H9 (cell line): ENCODE results near the gene RBM8A. TPM values are rescaled to one million over a fixed set of nuclear protein-coding genes. Genes with fewer than 3 reads are reported as not detected.

Source experiments
- DNase-seq: peaks from one replicate; pipeline ENCODE4 v3.0.0-alpha.2; 2017
- H2AFZ ChIP-seq: one replicate; pipeline ENCODE4 v1.6.1; 2013; ENCODE audit warnings: mild to moderate bottlenecking, low read length, control low read depth, moderate library complexity
- H2AK5ac ChIP-seq: 2 replicates; pipeline ENCODE4 v1.6.1; 2013; ENCODE audit warnings: low read length, control low read depth, mixed read lengths; ENCODE audit not compliant: insufficient read length
- H2BK120ac ChIP-seq: one replicate; pipeline ENCODE4 v1.6.1; 2013; ENCODE audit warnings: low read depth, mild to moderate bottlenecking, low read length, control low read depth, inconsistent platforms; ENCODE audit not compliant: poor library complexity, severe bottlenecking
- H2BK12ac ChIP-seq: 2 replicates; pipeline ENCODE4 v1.6.1; 2013; ENCODE audit warnings: low read length, control low read depth, mixed read lengths, low read depth; ENCODE audit not compliant: insufficient read length
- H2BK15ac ChIP-seq: 2 replicates; pipeline ENCODE4 v1.6.1; 2013; ENCODE audit warnings: low read depth, low read length, control low read depth
- H2BK20ac ChIP-seq: one replicate; pipeline ENCODE4 v1.6.1; 2013; ENCODE audit warnings: low read depth, mild to moderate bottlenecking, low read length, control low read depth, inconsistent platforms; ENCODE audit not compliant: poor library complexity, severe bottlenecking
- H2BK5ac ChIP-seq: 2 replicates; pipeline ENCODE4 v1.6.1; 2013; ENCODE audit warnings: low read length, control low read depth, mixed read lengths; ENCODE audit not compliant: insufficient read length
- H3K14ac ChIP-seq: 2 replicates; pipeline ENCODE4 v1.6.1; 2013; ENCODE audit warnings: low read length, control low read depth; ENCODE audit not compliant: insufficient read depth
- H3K18ac ChIP-seq: 2 replicates; pipeline ENCODE4 v1.6.1; 2013; ENCODE audit warnings: low read depth, mild to moderate bottlenecking, mixed read lengths, low read length, control low read depth; ENCODE audit not compliant: insufficient read length
- H3K23ac ChIP-seq: 2 replicates; pipeline ENCODE4 v1.6.1; 2013; ENCODE audit warnings: low read length, control low read depth, mixed read lengths, low read depth; ENCODE audit not compliant: insufficient read length
- H3K23me2 ChIP-seq: 2 replicates; pipeline ENCODE4 v1.6.1; 2013; ENCODE audit warnings: low read depth, mild to moderate bottlenecking, mixed read lengths, low read length, control low read depth; ENCODE audit not compliant: insufficient read length, poor library complexity, severe bottlenecking
- H3K27ac ChIP-seq: 2 replicates; pipeline ENCODE4 v1.5.1; 2013; ENCODE audit warnings: low read length, control low read depth, mixed read lengths, low read depth; ENCODE audit not compliant: insufficient read length
- H3K27me3 ChIP-seq: 2 replicates; pipeline ENCODE4 v1.6.1; 2013; ENCODE audit warnings: low read length, control low read depth, inconsistent platforms; ENCODE audit not compliant: insufficient read depth
- H3K4ac ChIP-seq: 2 replicates; pipeline ENCODE4 v1.6.1; 2013; ENCODE audit warnings: low read depth, mild to moderate bottlenecking, control low read depth, inconsistent platforms, low read length, moderate library complexity
- H3K4me1 ChIP-seq: 2 replicates; pipeline ENCODE4 v1.6.1; 2013; ENCODE audit warnings: low read length, control low read depth, inconsistent platforms; ENCODE audit not compliant: insufficient read depth
- H3K4me2 ChIP-seq: 2 replicates; pipeline ENCODE4 v1.6.1; 2013; ENCODE audit warnings: low read length, control low read depth, mixed read lengths; ENCODE audit not compliant: insufficient read length, insufficient read depth
- H3K56ac ChIP-seq: 2 replicates; pipeline ENCODE4 v1.6.1; 2013; ENCODE audit warnings: low read depth, mild to moderate bottlenecking, mixed read lengths, low read length, control low read depth; ENCODE audit not compliant: insufficient read length
- H3K79me1 ChIP-seq: 2 replicates; pipeline ENCODE4 v1.6.1; 2013; ENCODE audit warnings: low read depth, mild to moderate bottlenecking, moderate library complexity, low read length, control low read depth, inconsistent platforms; ENCODE audit not compliant: insufficient read depth, poor library complexity, severe bottlenecking
- H3K79me2 ChIP-seq: 2 replicates; pipeline ENCODE4 v1.6.1; 2013; ENCODE audit warnings: low read length, control low read depth, inconsistent platforms; ENCODE audit not compliant: insufficient read depth
- H3K9ac ChIP-seq: 2 replicates; pipeline ENCODE4 v1.6.1; 2013; ENCODE audit warnings: low read length, control low read depth, mixed read lengths; ENCODE audit not compliant: insufficient read length; ENCODE audit errors: extremely low read depth
- H3K9me3 ChIP-seq: one replicate; pipeline ENCODE4 v1.6.1; 2013; ENCODE audit warnings: low read depth, low read length, inconsistent platforms; ENCODE audit not compliant: control insufficient read depth
- H3T11ph ChIP-seq: one replicate; pipeline ENCODE4 v1.6.1; 2013; ENCODE audit warnings: mild to moderate bottlenecking, low read length, control low read depth, inconsistent platforms
- H4K20me1 ChIP-seq: one replicate; pipeline ENCODE4 v1.6.1; 2013; ENCODE audit not compliant: control insufficient read depth, insufficient read length, insufficient read depth
- H4K5ac ChIP-seq: 2 replicates; pipeline ENCODE4 v1.6.1; 2013; ENCODE audit warnings: low read depth, mild to moderate bottlenecking, mixed read lengths, low read length, control low read depth; ENCODE audit not compliant: insufficient read length
- H4K8ac ChIP-seq: replicated peaks from 2 replicates; pipeline ENCODE4 v1.6.1; 2013; ENCODE audit warnings: low read length, control low read depth, mixed read lengths, low read depth; ENCODE audit not compliant: insufficient read length
- H4K91ac ChIP-seq: 2 replicates; pipeline ENCODE4 v1.6.1; 2013; ENCODE audit warnings: low read depth, mild to moderate bottlenecking, moderate library complexity, mixed read lengths, low read length, control low read depth; ENCODE audit not compliant: insufficient read length
- H3K27ac Mint-ChIP-seq, 3 experiments: 2 replicates in 2 of 3; 3 replicates in 1 of 3; pipeline ENCODE4 v1.8.0; 2020 to 2021; ENCODE audit warnings: mixed read lengths in 3 of 3, mild to moderate bottlenecking in 1 of 3, moderate library complexity in 1 of 3
- H3K27me3 Mint-ChIP-seq: 2 replicates; pipeline ENCODE4 v1.8.0; 2021; ENCODE audit warnings: low read depth, mild to moderate bottlenecking, moderate library complexity, mixed read lengths
- H3K36me3 Mint-ChIP-seq, 3 experiments: 2 replicates in 2 of 3; 3 replicates in 1 of 3; pipeline ENCODE4 v1.8.0; 2020 to 2021; ENCODE audit warnings: low read depth in 3 of 3, mixed read lengths in 3 of 3; ENCODE audit not compliant: insufficient read depth in 1 of 3
- H3K4me1 Mint-ChIP-seq, 2 experiments: 2 replicates each; pipeline ENCODE4 v1.8.0; 2020; ENCODE audit warnings: mixed read lengths in 2 of 2
- H3K4me3 Mint-ChIP-seq, 2 experiments: 2 replicates in 1 of 2; 3 replicates in 1 of 2; pipeline ENCODE4 v1.8.0; 2020 to 2021; ENCODE audit warnings: mild to moderate bottlenecking in 2 of 2, mixed read lengths in 2 of 2, moderate library complexity in 1 of 2
- H3K9me3 Mint-ChIP-seq, 2 experiments: 2 replicates in 1 of 2; 3 replicates in 1 of 2; pipeline ENCODE4 v1.8.0; 2020; ENCODE audit warnings: mild to moderate bottlenecking in 2 of 2, mixed read lengths in 2 of 2, moderate library complexity in 1 of 2
- CTCF ChIP-seq: fragments of 200-600 bp; sonication (generic); conservative IDR thresholded peaks from 3 replicates; pipeline ENCODE4 v1.8.0; 2021; ENCODE audit warnings: antibody characterized with exemption, mild to moderate bottlenecking
- WGBS: extraction: QIAGEN DNeasy Blood & Tissue Kit; methylation state at CpG from one replicate; pipeline ENCODE4 v1.1.7; 2013; ENCODE audit warnings: missing lambda C conversion rate, low lambda C conversion rate, mixed read lengths; ENCODE audit not compliant: insufficient read length; ENCODE audit errors: extremely low coverage; 5-methylcytosine and 5-hydroxymethylcytosine counted together
- total RNA-seq: library from RNA; stranded (reverse); gene quantifications from 2 replicates; pipeline ENCODE4 v1.2.1, GENCODE V29; 2021

RBM8A gene
- total RNA-seq, 1 experiment from 2014 or later = 298 TPM

- no peak for DNase-seq
- Histone ChIP-seq H4K8ac (no peak overlapping the region), H2BK12ac (no peak overlapping the region), H3K9me3 (no peaks in the 10 kb centered on the region), H3K56ac (no peak overlapping the region), H2AFZ (no peak overlapping the region), H3K4ac (no peak overlapping the region), H2BK20ac (no peak overlapping the region), H3K9ac (no peak overlapping the region), H3K18ac (no peak overlapping the region), H3K27me3 (peaks cover 8% of the 10 kb centered on the region; the same call in 1 of the 2 replicates), H3K23ac (no peak overlapping the region), H3K14ac (no peak overlapping the region), H3T11ph (no peak overlapping the region), H3K79me2 (no peaks in the 10 kb centered on the region), H3K4me2 (no peak overlapping the region), H4K91ac (no peak overlapping the region), H2BK15ac (no peak overlapping the region), H3K79me1 (no peaks in the 10 kb centered on the region), H4K5ac (no peak overlapping the region), H2BK120ac (no peak overlapping the region), H2AK5ac (no peak overlapping the region), H3K23me2 (peaks cover 7% of the 10 kb centered on the region), H4K20me1 (no peaks in the 10 kb centered on the region), H3K4me1 (no peaks in the 10 kb centered on the region), H2BK5ac (no peak overlapping the region), H3K27ac (no peak overlapping the region)
- peaks cover 23 to 27% of the 10 kb centered on the region in 2 experiments for H3K4me1 Mint-ChIP-seq
- no CpG with 5 or more reads among the region's 8 CpGs for WGBS
- no peak for TF ChIP-seq CTCF
- peaks cover 33% of the 10 kb centered on the region for H3K27me3 Mint-ChIP-seq
- peak overlapping the region in 1 of 3 experiments; percentile 16; a peak in 1 of 7 replicates for H3K27ac Mint-ChIP-seq
- H3K36me3 Mint-ChIP-seq = no peaks in the 10 kb centered on the region
- H3K4me3 Mint-ChIP-seq = peak overlapping the region; percentile 24 to 82; a peak in 4 of 5 replicates
- H3K9me3 Mint-ChIP-seq = no peaks in the 10 kb centered on the region
Measured at GRCh38 chr1:145886816-145887215, 40.5 kb downstream of the RBM8A start.
